Activated CD4-positive, alpha-beta T cell treated with anti-CD3 and anti-CD28 coated beads, Interleukin-2, Interleukin-6, amounts not matched to agents 100 ng/mL and 50 ng/mL, durations not matched to agents 16 hours and 8 hours (primary cell): ENCODE measurements around the gene C10orf53.

Experiments
- DNase-seq: peaks from one replicate; pipeline ENCODE4 v3.0.0-alpha.2; 2020

C10orf53 gene

DNA sequence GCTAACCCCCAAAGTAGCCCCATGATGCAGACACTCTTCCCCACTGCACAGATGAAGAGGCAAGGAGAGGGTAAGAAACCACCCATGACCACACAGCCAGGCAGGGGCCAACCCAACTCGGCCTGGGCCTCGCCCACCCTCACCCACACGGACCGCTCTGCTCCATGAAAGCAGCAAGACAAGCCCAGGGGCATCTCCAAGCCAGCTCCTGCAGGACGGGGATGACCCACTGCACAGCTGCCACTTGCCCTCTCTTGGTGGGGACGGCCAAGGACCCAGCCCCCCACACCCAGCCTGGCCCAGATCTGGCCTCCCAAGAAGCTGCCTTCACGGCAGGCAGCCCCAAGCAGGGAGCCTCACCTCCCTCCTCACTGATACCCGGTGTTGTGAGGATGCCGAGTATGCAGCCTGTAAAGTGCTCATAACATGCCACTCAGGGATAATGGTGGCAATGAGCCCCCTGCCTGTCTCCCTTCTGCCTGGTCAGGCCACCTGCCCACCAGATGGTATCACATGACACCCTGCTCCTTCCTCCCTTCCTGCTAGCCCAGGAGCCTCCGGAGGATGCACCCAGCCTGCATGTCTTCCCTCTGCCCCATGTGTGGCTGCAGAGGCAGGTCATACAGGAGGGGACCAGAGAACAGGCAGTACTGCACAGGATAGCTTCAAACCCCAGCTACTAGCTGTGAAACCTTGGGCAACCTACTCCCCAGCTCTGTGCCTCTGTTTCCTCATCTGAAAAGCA lies 59.3 kb downstream of the C10orf53 start:
- DNase-seq: no peak

DNA sequence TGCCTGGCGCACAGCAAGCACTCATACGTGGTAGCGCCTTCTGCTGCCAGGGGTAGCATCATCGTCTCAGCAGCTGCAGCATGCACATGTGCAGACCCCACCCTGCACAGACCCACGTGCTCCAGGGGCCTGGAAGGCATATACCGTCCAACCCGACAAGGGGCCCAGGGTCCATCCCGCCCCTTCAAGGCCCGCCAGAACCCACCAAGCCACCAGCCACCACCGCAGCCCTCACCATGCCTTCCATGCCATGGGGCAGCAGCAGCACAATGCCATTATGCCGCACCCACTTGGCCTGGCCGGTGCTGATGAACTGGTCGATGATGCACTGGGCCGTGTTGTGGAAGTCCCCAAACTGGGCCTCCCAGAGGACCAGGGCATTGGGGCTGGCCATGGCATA lies 60.0 kb downstream of the C10orf53 start:
- no peak for DNase-seq

- DNase-seq: no peak
Measured at GRCh38 chr10:49740346-49741107, 61.1 kb downstream of the C10orf53 start.

GRCh38 chr10:49741108-49741995 lies 61.9 kb downstream of the C10orf53 start:
- DNase-seq: no peak

GRCh38 chr10:49742683-49743463 lies 63.4 kb downstream of the C10orf53 start:
- no peak for DNase-seq

GRCh38 chr10:49743464-49744075 lies 64.1 kb downstream of the C10orf53 start:
- no peak for DNase-seq

GRCh38 chr10:49744091-49744685 lies 64.7 kb downstream of the C10orf53 start:
- DNase-seq: no peak

- no peak for DNase-seq
Measured at GRCh38 chr10:49744924-49745605, 65.6 kb downstream of the C10orf53 start.

DNA sequence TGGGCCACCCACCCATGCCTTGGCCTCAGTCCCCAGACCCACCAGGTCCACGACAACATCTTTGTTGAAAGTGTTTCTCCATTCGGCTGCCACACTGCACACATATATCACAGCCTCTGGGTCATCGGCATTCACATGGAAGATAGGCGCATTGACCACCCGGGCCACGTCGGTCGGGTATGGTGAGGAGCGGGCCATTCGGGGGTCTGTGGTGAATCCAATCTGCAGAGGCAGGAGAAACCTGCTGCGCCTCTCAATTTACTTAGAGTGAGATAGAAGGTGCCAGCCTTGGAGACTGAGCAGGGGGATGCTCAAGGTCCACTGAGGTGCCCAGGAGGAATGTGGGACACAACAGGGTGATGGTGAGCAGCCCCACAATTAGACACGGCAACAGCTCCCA lies 66.3 kb downstream of the C10orf53 start:
- DNase-seq: no peak

GRCh38 chr10:49746626-49747302 lies 67.3 kb downstream of the C10orf53 start:
- DNase-seq: no peak
